ENCODE data around the gene TUBG2.

Gene TUBG2

GRCh38 chr17:42677921-42678781 is 19.1 kb downstream of the TUBG2 start:
- DNase-seq, result peak; percentile 86

GRCh38 chr17:42678951-42679491 is 19.9 kb downstream of the TUBG2 start:
- DNase-seq, result peak; percentile 73

- DNase-seq, result peak; percentile 73
Observed at GRCh38 chr17:42679492-42680330, 20.6 kb downstream of the TUBG2 start.

- DNase-seq, result no peak
Observed at GRCh38 chr17:42680331-42680808, 21.3 kb downstream of the TUBG2 start.

- peak; percentile 31 for DNase-seq
Observed at GRCh38 chr17:42681976-42682721, 23.1 kb downstream of the TUBG2 start, which contains the start of gene CNTNAP1. CNTNAP1 (plus strand) TSS chr17:42682531; CDS start chr17:42682830, 299 bp downstream.

- DNase-seq, result peak; percentile 17
Observed at GRCh38 chr17:42682722-42683403, 23.8 kb downstream of the TUBG2 start.

- no peak for DNase-seq
Observed at GRCh38 chr17:42683407-42684034, 24.4 kb downstream of the TUBG2 start.

- DNase-seq, result no peak
Observed at GRCh38 chr17:42684929-42685556, 26.0 kb downstream of the TUBG2 start.

GRCh38 chr17:42685831-42686230 is 26.7 kb downstream of the TUBG2 start:
- no peak for DNase-seq

- no peak for DNase-seq
Observed at GRCh38 chr17:42686520-42687128, 27.5 kb downstream of the TUBG2 start.

- DNase-seq, result no peak
Observed at GRCh38 chr17:42687707-42688320, 28.7 kb downstream of the TUBG2 start.

GRCh38 chr17:42690596-42690995 is 31.5 kb downstream of the TUBG2 start:
- DNase-seq, result no peak

- DNase-seq, result no peak
Observed at GRCh38 chr17:42691021-42691545, 32.0 kb downstream of the TUBG2 start.

- DNase-seq, result no peak
Observed at GRCh38 chr17:42692489-42692888, 33.4 kb downstream of the TUBG2 start.

GRCh38 chr17:42694524-42694923 is 35.4 kb downstream of the TUBG2 start:
- no peak for DNase-seq

- DNase-seq, result no peak
Observed at GRCh38 chr17:42695500-42695899, 36.4 kb downstream of the TUBG2 start.

- no peak for DNase-seq
Observed at GRCh38 chr17:42697108-42697811, 38.2 kb downstream of the TUBG2 start.

GRCh38 chr17:42698736-42699414 is 39.8 kb downstream of the TUBG2 start:
- DNase-seq, result no peak

GRCh38 chr17:42699415-42699740 is 40.3 kb downstream of the TUBG2 start:
- no peak for DNase-seq
